A549 (cell line): ENCODE measurements around the gene DIP2C.

Source experiments
- CEBPB ChIP-seq, 2 experiments: fragments of >200 bp in 1 of 2; sonication (Bioruptor Twin) in 1 of 2; formaldehyde crosslinking in 1 of 2; IDR thresholded peaks; 2 replicates each; pipeline ENCODE4 v1.6.1; 2012 to 2016
- CHD4 ChIP-seq: fragments of 200-600 bp; sonication (generic); IDR thresholded peaks from 2 replicates; pipeline ENCODE4 v1.6.1; 2016; ENCODE audit warnings: antibody characterized with exemption, mild to moderate bottlenecking, borderline replicate concordance
- HOXB5 ChIP-seq: fragments of 250-450 bp; sonication (Bioruptor Pico); IDR thresholded peaks from 2 replicates; pipeline ENCODE4 v1.5.0; 2020; ENCODE audit warnings: mild to moderate bottlenecking, moderate library complexity
- KDM1A ChIP-seq: fragments of 200-600 bp; sonication (generic); IDR thresholded peaks from 2 replicates; pipeline ENCODE4 v1.6.1; 2016; ENCODE audit warnings: low read depth, mild to moderate bottlenecking
- KDM5A ChIP-seq: fragments of 200-600 bp; sonication (generic); IDR thresholded peaks from 2 replicates; pipeline ENCODE4 v1.6.1; 2016; ENCODE audit warnings: antibody characterized with exemption, mild to moderate bottlenecking
- NFE2L2 ChIP-seq: fragments of 150-350 bp; conservative IDR thresholded peaks from 2 replicates; pipeline ENCODE4 v1.6.1; 2014; ENCODE audit warnings: low read length
- POLR2A ChIP-seq: IDR thresholded peaks from 2 replicates; pipeline ENCODE4 v1.6.1; 2012; ENCODE audit warnings: mild to moderate bottlenecking, low read length
- POLR2AphosphoS2 ChIP-seq: conservative IDR thresholded peaks from 2 replicates; pipeline ENCODE4 v1.6.1; 2012; ENCODE audit warnings: low read length, improper control_type of control experiment, inconsistent platforms
- RAD21 ChIP-seq, 2 experiments: fragments of >200 bp in 1 of 2; sonication (Bioruptor Twin) in 1 of 2; formaldehyde crosslinking in 1 of 2; IDR thresholded peaks in 1 of 2; conservative IDR thresholded peaks in 1 of 2; 2 replicates in 1 of 2; 3 replicates in 1 of 2; pipeline ENCODE4 v1.6.1; 2012 to 2018; ENCODE audit warnings: inconsistent platforms in 1 of 2
- ZFP36 ChIP-seq: fragments of 450-650 bp; IDR thresholded peaks from 2 replicates; pipeline ENCODE4 v1.6.1; 2014; ENCODE audit warnings: borderline replicate concordance; ENCODE audit not compliant: partially characterized antibody
- TF ChIP-seq, protein P1 (sequence below): fragments of >200 bp; sonication (Bioruptor Twin); formaldehyde crosslinking; IDR thresholded peaks from 3 replicates; pipeline ENCODE4 v1.5.1; 2016
- TF ChIP-seq, protein P2 (sequence below): IDR thresholded peaks from 2 replicates; pipeline ENCODE4 v1.6.1; 2012
- TF ChIP-seq, protein P3 (sequence below): fragments of >200 bp; sonication (Bioruptor Twin); formaldehyde crosslinking; IDR thresholded peaks from 2 replicates; pipeline ENCODE4 v1.6.1; 2016

DNA sequence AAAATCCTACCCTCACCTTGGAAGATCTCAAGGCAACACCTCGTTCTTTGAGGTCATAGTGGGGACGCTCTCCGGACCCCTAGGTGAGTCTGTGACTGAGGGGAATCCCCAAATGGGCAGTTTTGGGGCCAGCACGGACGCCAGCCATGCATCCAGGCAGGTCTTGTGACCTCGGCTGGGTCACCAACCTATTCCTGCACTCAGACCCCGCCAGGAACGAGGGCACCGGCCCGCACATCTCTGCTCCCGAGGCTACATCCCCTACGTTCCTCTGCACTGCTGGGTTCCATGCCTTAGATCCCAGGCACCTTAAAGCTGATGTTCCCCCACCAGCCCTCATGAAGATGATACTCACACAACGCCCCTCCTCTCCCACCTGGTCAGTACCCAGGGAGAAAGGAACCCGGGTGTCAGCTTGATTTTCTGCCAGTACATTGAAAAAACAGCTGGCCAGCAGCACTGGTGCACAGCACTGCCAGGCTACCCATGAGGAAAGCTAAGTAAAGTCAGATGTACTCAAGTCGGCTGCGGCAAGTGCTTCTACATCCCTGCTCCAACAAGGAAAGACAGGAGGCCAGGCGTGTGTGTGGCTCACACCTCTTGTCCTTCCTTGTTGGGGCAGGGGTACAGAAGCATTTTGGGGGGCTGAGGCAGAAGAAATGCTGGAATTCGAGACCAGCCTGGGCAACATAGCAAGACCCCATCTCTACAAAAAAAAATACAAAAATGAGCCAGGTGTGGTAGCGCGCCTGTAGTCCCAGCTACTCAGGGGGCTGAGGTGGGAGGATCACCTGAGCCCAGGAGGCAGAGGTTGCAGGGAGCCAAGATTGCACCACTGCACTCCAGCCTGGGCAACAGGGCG lies 48.1 kb downstream of the DIP2C start:
- TF ChIP-seq, protein P1, sequence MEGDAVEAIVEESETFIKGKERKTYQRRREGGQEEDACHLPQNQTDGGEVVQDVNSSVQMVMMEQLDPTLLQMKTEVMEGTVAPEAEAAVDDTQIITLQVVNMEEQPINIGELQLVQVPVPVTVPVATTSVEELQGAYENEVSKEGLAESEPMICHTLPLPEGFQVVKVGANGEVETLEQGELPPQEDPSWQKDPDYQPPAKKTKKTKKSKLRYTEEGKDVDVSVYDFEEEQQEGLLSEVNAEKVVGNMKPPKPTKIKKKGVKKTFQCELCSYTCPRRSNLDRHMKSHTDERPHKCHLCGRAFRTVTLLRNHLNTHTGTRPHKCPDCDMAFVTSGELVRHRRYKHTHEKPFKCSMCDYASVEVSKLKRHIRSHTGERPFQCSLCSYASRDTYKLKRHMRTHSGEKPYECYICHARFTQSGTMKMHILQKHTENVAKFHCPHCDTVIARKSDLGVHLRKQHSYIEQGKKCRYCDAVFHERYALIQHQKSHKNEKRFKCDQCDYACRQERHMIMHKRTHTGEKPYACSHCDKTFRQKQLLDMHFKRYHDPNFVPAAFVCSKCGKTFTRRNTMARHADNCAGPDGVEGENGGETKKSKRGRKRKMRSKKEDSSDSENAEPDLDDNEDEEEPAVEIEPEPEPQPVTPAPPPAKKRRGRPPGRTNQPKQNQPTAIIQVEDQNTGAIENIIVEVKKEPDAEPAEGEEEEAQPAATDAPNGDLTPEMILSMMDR: no peak
- no peak for TF ChIP-seq ZFP36
- no peak for TF ChIP-seq CEBPB (IDR thresholded peaks at IDR 0.05)
- TF ChIP-seq POLR2A: no peak
- no peak for TF ChIP-seq KDM5A
- TF ChIP-seq RAD21 (conservative IDR thresholded peaks at IDR 0.05 in 1 of 2, IDR thresholded peaks at IDR 0.05 in 1 of 2): no peak
- TF ChIP-seq POLR2AphosphoS2: no peak
- TF ChIP-seq, protein P2, sequence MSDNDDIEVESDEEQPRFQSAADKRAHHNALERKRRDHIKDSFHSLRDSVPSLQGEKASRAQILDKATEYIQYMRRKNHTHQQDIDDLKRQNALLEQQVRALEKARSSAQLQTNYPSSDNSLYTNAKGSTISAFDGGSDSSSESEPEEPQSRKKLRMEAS: no peak
- TF ChIP-seq, protein P3, sequence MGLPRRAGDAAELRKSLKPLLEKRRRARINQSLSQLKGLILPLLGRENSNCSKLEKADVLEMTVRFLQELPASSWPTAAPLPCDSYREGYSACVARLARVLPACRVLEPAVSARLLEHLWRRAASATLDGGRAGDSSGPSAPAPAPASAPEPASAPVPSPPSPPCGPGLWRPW: no peak
- no peak for TF ChIP-seq NFE2L2
- no peak for TF ChIP-seq CHD4
- no peak for TF ChIP-seq HOXB5 (CRISPR knock-in tag)
- no peak for TF ChIP-seq KDM1A
